Stimulated activated CD4-positive, alpha-beta T cell treated with anti-CD3 and anti-CD28 coated beads, Interleukin-4, amount 100 ng/mL, for 48 hours (primary cell): ENCODE results near the gene POPDC3.

Experiments used
- DNase-seq, 2 donors: peaks; one replicate each; pipeline ENCODE4 v3.0.0-alpha.2; 2020; ENCODE audit warnings: low read depth in 2 of 2

POPDC3 gene

DNA sequence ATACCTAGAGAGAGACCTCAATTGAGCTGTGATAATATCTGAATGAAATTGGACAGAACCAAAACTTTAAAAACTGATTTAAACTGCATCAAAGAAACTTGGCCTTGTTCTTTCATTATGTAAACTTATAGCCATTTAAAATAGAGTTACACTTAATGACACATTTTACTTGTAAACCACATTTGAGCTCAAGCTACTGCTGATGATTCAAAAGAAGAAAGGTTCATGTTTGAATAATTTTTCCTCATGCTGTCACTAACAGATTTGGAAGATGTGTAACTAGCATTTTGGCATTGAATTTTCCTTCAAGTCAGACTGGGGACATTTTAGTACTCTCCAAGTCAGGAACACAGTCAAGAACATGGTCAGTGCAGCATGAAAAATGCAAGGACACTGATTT lies 26.9 kb downstream of the POPDC3 start:
- no peak for DNase-seq

DNA sequence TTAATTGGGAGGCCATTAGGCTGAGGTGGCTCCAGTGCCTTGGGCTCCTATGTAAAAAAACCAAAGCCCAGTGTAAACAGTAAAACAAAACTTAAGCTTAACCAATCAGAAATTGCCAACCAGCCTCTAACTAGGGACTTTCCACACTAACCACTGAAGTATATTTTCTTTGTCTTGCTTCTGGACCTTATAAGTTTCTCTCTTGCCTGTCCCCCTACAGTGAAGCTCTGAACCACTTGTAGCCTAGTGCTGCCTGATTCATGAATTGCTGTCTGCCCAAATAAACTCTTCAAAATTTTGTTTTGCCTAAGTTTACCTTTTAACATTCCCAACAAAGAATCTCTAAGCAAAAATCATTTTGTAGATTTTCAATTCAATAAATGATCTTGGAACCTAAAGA lies 28.2 kb downstream of the POPDC3 start:
- DNase-seq, result no peak

DNA sequence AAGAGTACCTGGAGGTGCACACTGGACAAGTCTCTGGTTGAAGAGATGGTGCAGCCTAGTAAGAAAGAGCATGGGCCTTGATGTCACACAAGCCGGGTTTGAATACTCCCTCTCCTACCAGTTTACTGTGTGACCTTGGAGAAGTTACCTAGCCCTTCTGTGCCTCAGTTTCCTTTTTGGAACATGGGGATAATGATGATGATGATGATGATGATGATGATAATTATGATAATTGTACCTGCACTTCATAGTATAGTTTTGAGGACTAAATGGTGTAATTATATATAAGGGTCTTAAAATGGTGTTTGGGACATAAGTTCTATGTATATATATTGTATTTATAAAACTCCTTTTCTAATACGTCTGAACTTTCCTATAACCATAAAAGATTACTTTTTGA lies 41.7 kb downstream of the POPDC3 start:
- no peak for DNase-seq

DNA sequence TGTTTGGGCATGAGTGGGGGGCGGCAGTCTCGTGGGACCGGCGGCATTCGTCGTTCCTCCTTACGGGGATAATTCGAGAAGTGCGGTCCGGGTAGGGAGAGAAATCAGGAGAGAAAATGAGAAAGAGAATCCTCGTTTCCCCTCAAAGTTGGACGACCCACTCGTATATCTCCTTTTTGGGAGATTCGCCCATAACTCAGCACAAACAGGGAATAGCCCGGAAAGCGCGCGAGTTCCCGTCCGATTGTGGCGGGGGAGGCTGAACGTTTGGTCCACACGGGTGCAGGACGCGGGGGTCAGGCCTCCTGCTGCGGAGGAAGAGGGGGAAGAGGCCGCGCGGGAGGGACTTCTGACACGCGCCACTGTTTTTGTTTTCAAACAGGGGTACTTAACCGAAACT lies 42.4 kb downstream of the POPDC3 start:
- DNase-seq, result no peak

DNA sequence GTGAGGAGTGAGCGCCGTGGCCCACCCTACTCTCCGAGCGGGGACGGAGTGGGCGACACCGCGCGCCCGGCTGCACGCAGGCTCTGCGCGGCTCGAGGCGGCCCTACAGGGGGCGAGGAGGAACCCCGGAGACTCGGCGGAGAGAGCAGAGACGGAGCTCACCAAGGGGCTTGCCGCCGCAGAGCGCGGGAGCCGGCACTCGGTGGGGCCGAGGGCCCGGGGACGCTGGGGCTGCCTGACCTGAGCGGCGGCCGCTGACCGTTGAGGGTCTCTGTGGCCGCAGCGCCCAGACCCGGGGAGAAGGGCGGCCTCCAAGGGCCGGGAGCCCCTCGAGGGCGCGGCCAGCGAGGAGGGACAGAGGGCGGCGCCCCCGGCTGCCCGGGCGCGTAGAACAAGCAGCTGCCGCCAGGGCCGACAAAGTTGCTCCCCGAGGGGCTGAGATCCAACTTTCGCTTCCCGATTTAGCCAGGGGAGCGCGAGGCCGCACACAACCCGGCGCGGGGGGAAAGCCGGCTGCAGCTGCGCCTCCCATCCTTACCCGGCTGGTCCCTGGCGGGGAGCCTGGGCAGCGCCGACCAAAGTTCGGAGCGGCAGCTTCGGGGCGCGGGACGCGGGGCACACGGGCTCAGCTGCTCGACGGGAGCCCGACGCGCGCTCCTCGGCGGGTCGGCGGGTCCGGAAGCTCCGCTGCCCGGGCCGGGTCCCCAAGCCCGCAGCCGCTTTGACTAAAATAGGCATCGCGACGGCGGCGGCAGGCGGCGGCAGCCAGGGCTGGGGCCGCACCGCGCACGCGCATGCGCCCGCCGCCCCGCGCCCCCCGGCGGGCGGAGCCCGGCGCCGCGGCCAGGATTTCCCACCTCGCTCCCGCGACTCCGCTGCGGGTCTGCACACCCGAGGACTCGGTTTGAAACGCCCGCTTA lies 43.1 kb downstream of the POPDC3 start:
- peak in 1 of 2 donors; percentile 2 for DNase-seq

DNA sequence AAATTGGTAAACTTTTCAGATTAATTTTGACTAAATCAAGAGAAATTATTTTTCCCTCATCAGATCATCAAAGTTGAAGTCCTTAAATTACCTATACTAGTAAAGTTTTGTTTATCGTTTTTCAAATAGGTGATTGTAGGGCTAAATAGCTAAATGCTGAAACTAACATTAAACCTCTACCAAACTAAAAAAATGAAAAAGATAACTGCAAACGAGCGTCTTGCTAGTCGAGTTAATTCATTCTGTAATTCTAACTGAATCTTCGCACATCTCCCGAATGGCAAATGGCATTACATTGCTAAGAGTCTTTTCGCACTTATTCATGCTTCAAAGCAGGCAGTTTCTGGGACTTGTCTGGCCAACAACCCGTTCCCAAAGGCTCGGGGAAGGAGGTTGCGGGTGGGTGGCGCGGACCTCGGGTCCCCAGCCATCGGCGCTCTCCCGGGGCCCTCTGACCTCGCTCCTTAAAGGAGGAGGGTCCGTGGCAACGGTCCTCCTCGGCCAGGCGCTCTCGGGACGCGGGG lies 43.8 kb downstream of the POPDC3 start:
- DNase-seq, result no peak

DNA sequence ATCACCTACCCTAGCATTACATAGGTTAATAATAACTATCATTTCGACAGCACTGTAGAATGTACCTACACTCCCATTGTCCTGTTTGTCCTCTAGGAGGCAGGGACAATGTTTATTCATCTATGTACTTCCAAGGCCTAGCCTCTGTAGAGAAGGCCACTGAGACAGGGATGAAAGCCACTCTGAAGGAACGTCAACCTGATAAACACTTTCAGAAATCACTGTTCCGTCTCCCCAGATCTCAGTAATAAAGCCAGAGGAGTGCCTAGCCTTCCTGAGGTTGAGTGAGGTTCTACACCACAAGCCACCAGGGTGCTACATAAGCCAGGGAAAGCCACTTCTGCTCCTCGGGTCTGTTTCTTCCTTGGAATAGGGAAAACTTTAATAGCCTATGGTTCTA lies 44.8 kb downstream of the POPDC3 start:
- DNase-seq, result no peak

DNA sequence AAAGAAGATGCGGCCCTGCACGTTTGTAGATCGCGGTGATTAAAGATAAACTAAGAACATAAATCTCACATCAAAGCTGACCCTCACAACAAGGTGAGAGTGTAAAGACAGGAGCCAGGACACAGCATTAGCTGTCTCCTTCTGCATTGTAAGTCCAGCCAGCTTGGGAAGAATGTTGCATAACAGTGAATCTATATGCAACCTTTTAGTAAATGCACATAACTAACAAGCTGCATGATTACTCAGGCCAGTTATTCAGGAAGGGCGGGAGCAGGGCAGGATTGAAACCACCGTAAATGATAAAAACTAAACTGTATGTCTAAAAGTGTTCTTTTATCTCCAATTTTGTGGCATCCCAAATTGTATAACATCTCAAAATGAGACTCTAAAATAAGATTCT lies 57.1 kb downstream of the POPDC3 start:
- no peak for DNase-seq

DNA sequence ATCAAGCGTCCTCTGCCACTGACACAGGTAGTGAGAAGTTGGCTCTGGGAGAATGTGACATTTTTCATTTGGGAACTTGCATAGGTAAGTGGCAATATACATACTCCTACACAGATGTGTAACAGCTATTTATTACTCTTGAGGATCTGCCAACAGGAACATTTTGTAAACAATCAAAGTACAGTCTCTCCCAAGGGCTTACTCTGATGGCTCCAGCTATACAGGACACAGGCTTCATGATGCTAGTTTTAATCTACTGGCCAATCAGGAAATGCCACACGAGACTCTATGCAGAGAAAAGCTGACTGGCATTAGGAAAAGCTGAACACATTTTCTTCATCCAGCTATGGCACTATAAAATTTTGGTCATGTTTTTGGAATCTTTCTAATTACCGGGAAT lies 57.8 kb downstream of the POPDC3 start:
- no peak for DNase-seq

DNA sequence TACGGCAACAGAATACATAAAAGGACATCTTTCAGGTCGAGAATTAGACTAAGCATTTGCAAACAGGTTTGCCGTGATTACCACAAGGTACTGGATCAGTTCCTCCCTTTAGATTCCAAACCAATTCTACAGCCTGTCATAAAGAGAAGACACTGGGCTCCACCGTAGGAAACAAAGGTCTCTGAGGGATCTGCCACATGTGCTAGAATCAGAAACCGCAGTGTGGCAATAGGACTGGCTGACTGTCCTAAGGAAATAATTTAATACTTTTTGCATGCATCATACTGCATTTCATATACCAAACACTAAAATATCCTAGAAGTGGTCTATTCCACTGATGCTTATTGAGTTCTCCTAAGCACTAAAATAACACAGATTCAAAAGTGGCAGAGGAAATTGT lies 59.2 kb downstream of the POPDC3 start:
- no peak for DNase-seq

DNA sequence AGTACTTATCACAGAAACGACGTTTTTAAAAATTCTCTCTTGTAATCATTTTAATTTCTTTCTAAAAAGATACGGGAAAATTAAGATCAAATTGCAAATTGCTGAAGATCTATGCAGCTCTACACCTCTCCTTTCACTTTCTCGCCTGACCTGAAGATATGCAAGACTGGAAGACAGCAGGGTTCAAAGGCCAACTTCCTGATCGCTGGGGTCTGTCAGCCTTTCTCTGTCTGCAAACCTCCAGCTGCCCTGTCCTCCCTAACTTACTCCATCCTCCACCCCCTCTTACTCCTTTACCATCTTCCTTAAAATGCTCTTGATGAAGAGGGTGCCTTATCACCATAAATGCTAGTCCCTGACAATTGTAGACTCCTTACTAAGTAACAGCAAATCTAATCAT lies 63.7 kb downstream of the POPDC3 start:
- no peak for DNase-seq

DNA sequence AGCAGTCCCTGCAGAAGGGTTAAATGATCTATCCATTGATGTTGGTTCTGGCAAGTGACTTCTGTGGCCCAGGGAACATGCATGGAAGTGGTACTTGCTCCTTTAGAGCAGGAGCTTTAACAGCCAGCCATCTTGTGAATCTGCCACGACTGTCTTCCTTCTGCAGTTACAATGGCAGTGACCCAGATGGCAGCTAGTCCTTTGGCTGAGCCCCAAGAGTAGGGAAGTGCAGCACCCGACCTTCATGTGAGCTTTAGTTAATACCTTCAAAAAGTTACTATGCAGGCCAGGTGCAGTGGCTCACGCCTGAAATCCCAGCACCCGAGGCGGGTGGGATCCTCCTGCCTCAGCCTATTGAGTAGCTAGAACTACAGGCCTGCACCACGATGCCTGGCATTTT lies 66.4 kb downstream of the POPDC3 start:
- no peak for DNase-seq

DNA sequence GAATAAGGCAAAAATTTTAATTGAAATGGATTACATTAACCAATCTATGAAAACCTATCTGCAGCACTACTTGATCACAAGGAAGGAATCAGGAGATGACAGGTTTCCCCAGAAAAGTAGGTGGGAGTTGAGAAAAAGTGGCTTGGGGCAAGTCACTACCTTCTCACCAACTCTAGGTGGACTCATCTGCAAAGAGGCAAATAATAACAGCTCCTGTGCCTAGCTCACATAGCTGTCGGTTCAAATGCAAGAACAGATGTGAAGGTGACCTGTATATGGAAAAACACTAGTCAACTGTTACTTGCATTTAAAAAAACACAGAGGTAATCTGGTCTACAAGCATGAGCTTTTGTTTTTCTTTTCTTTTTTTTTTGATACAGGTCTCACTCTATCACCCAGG lies 67.2 kb downstream of the POPDC3 start:
- no peak for DNase-seq

DNA sequence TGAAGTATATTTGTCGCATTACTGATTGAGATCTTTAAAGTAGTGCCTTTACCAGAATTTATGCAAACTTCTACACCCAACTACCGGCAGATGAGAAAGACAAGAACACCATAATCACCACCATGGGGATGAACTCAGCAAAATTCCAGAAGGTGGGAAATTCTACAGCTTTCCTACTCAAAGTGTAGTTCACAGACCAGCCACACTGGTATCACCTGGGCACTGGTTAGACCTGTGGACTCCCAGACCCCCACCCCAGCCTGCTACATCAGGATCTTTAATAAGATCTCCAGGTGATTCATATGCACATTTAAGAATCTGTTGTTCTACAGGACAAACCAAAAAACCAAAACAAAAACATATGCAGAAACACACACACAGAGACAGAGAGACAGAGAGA lies 67.9 kb downstream of the POPDC3 start:
- no peak for DNase-seq

DNA sequence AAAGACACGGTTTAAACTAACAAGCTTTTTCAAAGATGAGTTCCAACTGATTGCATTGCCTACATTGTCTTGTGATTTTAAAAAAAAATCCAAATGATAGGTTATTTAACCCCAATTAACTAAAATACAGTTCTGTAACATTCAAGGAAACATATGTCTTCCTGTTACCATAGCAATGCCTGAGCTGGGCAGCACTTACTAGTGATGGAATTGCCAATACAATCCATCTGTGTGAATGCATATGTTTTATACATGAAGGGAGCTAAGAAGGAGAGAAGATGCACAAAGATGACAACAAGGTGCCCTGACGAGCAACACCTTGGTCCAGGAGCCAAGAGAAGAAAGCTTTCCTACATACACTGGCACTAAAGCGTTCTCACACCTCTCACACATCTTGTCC lies 68.7 kb downstream of the POPDC3 start:
- no peak for DNase-seq

DNA sequence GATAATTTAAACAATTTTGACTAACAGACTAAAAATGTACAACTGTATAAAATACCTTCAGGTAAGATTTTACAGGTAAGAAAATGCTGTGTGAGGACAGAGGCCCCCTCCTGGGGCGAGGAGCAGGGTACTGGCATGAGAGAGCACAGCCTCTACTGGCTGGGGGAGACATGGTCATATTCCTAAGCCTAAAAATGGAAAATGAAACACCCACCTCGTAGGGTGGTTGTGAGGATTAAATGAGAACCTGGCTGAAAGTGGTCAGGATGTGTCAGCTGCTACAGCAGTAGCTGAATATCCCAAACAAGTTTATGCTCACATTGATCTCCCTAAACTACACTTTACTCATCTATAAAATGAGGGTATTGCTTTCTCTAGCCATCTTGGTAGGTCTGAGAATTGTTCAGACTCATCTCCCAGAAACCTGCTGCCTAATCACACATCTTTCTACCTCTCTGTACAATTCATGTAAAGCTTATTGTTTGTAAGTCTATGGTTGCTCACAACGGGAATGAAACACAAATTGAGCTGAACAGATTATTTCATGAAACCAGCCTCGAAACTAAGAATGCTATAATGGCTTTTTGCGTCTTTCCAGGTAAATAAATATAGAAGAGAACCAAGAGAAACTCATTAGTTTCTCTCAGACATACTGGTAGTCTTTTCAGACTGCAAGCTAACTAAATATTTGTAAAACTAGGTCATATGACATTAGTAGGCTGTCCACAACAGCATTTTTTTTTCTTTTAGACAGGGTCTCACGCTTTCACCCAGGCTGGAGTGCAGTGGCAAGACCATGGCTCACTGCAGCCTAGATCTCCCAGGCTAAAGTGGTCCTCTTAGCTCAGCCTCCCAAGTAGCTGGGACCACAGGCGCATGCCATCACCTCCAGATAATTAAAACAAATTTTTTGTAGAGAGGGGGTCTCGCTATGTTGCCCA lies 69.6 kb downstream of the POPDC3 start:
- DNase-seq, result no peak

DNA sequence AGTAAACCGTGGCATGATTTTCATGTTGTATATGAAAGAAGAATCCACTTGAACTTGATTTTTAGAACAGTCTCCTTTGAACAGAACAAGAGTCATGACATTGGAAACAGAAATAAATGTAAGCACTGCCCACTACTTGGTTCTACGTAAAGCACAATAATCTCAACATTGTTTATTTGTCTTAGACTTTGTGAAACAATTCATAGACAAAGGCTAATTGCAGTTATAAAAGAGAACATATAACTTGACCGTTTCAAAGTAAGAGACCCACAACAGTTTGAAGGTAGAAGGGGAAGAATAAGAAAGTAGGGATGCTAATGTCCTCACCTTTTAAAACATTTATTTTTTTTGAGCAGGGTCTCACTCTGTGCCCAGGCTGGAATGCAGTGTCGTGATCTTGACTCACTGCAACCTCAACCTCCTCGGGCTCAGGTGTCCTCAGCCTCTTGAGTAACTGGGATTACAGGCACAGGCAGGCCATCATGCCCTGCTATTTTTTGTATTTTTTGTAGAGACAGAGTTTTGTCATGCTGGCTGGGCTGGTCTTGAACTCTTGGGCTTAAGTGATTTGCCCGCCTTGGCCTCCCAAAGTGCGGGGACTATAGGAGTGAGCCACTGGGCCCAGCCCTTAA lies 71.1 kb downstream of the POPDC3 start:
- DNase-seq, result no peak
